GM12874 (cell line): ENCODE data around the gene BTBD2.

Experiments
- TF ChIP-seq, protein P1 (sequence below): IDR thresholded peaks from 2 replicates; pipeline ENCODE4 v1.5.1; 2011; ENCODE audit warnings: low read depth, mild to moderate bottlenecking, control low read depth, low read length, moderate library complexity; ENCODE audit not compliant: insufficient read depth

BTBD2 gene

DNA sequence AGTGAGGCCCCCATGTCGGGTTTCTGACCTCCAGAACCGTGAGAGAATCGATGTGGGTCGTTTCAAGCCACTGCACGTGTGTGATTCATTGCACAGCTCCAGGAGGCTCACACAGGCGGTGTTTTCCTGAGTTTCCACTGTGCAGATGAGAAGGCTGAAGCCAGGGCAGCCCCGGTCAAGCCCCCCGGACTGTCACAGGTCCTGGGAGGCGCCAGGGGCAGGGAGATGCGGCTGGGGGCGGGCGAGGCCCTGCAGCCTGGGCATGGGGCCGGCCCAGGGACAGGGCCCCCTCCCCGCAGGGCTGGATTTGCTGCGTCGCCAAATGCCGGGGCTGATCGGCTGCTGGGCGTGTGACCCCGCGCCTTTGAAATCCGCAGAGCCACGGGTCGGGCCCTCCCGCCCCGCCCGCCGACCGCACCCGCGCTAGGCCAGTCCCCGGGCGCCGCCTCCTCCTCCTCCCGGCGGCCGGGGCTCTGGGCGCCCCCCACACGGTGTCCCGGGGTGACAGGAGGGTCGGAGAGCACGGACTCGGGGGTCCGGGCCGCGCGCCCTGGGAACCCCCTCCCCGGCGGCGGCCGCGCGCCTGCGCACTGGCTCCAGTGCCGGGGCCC lies 45.5 kb upstream of the BTBD2 start:
- TF ChIP-seq, protein P1, sequence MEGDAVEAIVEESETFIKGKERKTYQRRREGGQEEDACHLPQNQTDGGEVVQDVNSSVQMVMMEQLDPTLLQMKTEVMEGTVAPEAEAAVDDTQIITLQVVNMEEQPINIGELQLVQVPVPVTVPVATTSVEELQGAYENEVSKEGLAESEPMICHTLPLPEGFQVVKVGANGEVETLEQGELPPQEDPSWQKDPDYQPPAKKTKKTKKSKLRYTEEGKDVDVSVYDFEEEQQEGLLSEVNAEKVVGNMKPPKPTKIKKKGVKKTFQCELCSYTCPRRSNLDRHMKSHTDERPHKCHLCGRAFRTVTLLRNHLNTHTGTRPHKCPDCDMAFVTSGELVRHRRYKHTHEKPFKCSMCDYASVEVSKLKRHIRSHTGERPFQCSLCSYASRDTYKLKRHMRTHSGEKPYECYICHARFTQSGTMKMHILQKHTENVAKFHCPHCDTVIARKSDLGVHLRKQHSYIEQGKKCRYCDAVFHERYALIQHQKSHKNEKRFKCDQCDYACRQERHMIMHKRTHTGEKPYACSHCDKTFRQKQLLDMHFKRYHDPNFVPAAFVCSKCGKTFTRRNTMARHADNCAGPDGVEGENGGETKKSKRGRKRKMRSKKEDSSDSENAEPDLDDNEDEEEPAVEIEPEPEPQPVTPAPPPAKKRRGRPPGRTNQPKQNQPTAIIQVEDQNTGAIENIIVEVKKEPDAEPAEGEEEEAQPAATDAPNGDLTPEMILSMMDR = no peak

DNA sequence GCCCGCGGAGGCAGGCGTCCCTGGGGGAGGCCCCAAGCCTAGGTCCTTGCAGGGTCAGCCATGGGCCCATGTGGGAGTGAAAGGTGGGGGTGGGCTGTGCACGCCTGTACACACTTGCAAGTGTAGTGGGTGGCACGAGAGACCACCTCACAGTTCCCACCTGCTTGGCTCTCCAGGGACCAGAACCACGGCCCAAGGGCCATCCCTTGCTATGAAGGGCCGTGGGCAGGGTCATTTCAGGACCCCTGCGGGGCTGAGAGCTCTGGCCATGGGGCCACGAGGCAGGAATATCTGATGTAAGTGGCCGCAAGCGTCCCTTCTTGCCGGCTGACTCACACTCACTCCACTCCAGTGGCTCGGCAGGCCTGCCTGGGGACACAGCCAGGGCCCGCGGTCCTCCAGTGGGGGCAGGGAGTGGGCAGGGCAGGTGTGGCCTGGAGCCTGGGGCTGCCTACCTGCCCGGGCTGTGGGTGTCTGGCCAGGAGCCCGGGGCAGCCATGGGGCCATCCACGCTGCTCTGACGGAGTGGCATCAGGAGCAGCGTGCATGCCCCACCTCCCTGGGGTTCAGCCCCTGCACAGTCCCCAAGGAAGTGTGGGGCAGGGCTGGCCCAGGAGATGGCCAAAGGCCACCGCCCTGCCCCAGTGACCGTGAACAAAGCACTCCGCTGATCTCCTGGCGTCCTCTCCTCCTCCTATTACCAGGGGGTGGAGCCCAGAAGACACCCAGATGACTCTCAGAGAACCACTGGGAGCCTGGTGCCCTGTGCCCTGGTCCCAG lies 44.1 kb upstream of the BTBD2 start:
- TF ChIP-seq, protein P1 = no peak

DNA sequence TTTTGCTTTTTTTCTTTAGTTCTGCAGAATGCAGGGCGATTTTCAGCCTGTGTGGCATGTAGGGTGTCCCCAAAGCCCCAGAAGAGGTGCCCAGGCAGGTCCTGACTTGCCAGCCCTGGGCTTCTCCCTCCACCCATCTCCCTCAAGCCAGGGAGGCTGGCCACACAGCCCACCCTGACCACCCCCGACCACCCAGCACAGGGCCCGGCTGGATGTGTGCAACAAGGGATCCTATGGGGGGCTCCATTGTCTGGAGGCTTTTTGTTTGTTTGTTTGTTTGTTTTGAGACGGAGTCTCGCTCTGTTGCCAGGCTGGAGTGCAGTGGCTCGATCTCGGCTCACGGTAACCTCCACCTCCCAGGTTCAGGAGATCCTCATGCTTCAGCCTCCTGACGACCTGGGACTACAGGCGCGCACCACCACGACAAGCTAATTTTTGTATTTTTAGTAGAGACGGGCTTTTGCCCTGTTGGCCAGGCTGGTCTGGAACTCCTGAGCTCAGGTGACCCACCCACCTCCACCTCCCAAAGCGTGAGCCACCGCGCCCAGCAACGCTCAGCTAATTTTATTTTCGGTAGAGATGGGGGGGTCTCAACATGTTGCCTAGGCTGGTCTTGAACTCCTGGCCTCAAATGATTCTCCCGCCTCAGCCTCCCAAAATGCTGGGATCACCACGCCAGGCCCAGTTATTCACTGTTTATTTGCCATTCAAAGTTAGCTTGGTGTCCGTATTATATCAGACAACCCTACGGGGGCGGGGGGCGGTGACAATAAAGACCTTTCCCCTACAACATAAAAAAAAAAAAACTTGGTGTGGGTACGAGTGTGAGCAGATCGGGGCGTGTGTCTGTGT lies 43.3 kb upstream of the BTBD2 start:
- TF ChIP-seq, protein P1 = no peak

DNA sequence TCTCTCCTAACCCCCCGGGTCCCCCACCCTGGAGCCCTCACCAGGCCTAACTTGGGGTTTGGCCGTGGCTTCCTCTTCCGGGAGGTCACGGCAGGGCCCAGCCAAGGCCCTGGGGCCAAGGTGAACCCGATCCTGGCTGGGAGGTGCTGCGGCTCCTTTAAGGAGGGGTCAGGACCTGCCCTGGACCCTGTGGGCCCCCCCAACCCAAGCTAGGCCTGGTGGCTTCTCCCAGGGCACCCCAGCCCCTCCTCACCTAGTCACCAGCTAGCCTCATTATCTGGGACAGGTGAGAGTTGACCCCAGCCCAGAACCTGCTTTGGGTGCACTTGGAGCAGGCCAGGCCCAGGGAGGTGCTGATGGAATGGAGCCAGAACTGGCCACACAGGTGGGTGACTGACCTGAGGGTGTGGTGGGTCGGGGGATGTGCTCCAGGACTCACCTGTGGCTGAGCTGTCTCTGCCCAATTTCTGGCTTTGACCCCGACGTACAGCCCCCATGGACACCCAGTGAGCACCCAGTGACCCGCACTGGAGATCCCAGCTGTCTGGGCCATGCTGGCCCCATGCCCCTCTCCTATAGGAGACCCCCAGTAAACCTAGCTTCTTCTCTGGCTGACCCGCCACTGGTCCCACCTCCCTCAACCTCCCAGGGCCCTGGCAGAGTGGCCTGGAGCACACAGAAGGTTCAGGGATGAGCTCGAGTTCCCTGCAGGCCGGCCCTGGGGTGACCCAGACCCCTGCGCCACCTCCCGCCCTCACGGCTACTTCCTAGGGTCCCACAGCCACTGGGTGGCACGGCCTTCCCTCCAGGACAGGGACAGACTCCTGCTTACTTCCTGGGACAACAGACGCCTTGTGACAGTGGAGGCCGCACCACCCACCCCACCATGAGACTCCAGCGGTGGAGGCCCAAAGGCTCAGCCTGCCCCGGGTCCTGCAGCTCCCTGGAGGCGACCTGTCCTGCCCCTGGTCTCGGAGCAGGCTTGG lies 42.3 kb upstream of the BTBD2 start:
- TF ChIP-seq, protein P1 = no peak

DNA sequence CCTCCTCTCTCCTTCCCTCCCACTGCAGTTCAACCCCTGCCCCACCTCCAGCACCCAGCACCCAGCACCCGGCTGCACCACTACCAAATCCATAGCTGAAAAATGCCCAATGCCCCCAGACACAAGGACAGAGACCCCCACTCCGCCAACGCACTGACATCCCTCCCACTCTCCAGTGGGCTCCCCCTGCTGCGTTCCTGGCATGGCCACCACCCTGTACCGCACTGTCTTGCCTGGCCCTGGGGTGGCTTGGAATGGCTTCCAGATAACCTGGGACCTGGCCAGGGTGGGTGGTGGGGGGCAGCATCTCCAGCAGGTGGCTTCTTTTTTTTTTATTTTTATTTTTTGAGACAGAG lies 41.3 kb upstream of the BTBD2 start:
- TF ChIP-seq, protein P1 = no peak

DNA sequence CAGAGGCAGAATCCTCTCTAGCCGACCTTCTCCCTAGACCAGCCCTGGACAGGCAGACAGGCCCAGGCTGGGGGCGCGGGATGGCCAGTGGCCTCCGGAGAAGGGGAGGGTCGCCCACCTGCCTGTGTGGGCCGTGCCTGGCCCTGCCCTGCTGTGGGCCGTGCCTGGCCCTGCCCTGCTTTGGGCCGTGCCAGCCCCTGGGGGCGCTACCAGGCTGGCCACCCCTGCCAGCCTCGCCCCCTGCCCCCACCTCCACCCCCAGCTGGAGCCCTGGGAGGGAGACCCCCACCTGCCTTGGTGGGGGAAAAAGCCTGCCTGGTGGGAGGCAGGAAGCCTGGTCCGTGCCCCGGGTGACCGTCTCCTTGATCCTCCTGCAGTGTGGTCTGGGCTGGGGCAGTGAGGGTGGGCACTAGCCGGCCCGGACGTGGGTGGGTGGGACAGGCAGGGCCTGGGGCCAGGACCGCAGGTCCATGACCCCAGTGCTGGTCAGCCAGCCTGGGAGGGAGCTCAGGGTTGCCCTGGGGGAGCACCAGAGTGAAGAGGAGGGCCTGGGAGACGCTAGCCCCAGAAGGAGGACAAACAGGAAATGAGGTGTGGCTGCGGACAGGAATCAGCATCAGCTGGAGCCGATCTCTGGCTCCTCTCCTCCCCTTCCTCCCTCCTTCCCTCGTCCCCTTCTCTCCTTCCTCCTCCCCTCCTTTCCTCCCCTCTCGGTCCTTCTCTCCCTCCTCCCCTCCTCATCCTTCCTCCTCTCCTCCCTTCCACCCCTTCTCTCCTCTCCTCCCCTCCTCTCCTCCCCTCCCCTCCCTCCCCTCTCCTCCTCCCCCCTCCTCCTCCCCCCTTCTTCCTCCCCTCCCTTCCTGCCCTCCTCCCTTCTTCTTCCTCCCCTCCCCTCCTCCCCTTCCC lies 40.7 kb upstream of the BTBD2 start:
- TF ChIP-seq, protein P1 = no peak
